Omental fat pad (tissue), 4 donors: ENCODE results near the gene TNFRSF14. TPM values are rescaled to one million over a fixed set of nuclear protein-coding genes. Genes with fewer than 3 reads are reported as not detected.
A peak's percentile ranks its signal among the peaks of the same experiment; 100 is the strongest.

Source experiments
- ATAC-seq: fragments of 150-250 bp; one replicate; pipeline ENCODE4 v1.9.1; 2016; ENCODE audit warnings: mild to moderate bottlenecking, moderate library complexity; ENCODE audit not compliant: low FRiP score
- DNase-seq: peaks from one replicate; pipeline ENCODE4 v3.0.0-alpha.2; 2019; ENCODE audit warnings: low spot score
- CTCF ChIP-seq, 3 donors: fragments of 450-650 bp; IDR thresholded peaks; one replicate each; pipeline ENCODE4 v1.5.1; 2016 to 2017; ENCODE audit warnings: antibody characterized with exemption in 3 of 3, mild to moderate bottlenecking in 3 of 3, moderate library complexity in 2 of 3
- total RNA-seq, 4 donors: library from RNA; depleted of rRNA; stranded (reverse); fragments of >200 nt; gene quantifications; one replicate each; pipeline ENCODE4 v1.1.0, GENCODE V29; 2016

Gene TNFRSF14
- total RNA-seq, 4 donors from 2014 or later, result 26.6 to 108 (median 41.5) TPM

- DNase-seq (no peak), ATAC-seq (no peak)
- TF ChIP-seq CTCF (IDR thresholded peaks at IDR 0.05), result no peak
Measured at GRCh38 chr1:2532485-2533160, 23.5 kb upstream of the TNFRSF14 start.

DNA sequence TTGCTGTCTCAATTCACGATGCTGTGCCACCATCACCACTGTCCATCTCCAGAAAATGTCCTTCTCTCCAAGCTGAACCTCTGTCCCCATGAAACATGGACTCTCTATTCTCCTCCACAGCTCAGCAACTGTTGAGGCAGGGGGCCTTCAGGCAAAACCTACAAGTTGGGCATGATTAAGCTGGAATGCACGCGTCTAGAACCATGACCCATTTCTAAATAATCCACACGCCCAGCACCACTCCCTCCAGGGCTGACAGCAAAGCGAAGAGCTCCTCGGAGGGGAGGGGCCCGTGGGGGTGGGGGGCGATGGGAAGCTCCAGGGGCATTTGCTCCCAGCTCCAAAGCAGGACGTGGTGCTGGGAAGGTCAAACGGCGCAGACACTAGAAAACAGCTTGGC lies 22.8 kb upstream of the TNFRSF14 start:
- no peak for TF ChIP-seq CTCF (IDR thresholded peaks at IDR 0.05)
- DNase-seq, result no peak
- no peak for ATAC-seq

DNA sequence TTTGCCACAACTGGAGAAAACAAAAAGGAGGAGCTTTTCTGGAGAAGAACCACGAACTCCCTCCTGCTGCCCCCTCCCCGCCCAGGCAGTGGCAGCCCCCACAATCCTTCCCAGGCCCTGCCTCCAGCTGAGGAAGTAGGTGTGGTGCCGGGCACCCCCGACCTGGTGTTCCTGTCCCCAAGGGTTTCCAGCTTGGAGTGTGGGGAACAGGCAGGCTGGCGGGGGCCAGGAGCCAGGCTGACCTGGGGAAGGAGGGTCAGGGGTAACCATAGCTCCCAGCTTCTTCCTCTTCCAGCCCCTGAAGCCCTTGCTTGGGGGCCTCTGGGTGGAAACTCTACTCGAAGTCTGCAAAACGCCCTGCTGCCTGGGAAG lies 21.9 kb upstream of the TNFRSF14 start:
- no peak for TF ChIP-seq CTCF (IDR thresholded peaks at IDR 0.05)
- no peak for DNase-seq
- no peak for ATAC-seq

DNA sequence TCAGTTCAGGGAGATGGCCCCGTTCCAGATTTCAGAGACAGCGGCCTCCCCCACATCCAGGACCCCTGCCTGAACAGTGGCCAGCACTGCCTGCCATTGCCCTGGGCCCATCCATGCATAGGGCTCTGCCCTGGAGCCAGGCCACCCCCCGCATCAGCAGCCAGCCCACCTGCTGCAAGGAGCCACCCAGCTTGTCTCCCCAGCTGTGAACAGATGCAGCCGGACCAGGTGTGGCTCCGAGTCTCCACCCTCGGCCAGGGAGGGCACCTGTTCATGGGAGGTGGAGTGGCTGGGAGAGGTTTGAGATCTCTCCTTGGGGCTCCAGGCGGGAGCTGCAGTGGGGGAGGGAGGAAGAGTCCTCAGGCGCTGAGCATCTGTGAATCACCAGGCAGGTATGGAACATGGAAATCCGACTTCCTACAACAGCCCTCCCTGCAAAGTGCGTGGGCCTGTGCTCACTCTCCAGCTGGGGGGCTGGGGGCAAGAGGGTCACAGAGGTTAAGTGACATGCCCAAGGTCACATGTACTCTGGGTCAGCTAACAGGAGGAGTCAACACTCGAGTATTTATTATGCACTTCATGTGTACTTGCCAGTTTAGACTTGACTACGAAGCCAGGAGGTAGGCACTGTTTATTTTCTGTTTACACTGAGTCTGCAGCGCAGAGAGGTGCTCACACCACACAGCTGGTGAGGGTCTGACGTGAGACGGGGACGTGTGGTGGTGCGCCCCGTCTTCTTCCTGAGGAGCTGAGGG lies 21.3 kb upstream of the TNFRSF14 start:
- peak; percentile 70 for ATAC-seq
- DNase-seq, result no peak
- TF ChIP-seq CTCF (IDR thresholded peaks at IDR 0.05), result no peak

DNA sequence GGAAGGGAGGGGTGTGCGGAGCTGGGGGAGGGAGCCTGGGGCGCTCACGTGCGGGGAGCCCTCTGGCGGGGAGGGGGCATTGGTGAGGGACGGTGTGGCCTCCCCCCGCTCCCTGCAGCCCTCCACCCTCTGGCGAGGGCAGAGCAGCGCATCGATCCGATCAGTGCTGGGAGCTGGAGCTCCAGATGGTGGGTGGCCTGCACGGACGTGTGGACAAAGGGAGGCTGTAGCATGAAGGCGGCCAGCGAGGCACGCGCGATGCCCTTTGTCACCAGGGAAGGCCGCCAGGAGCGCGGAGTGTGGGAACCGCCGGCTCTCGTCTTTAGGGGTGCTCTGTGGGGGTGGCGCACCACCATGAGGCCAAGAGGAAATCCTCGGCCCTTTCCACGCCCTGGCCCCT lies 20.7 kb upstream of the TNFRSF14 start:
- ATAC-seq, result no peak

GRCh38 chr1:2535981-2536380 lies 20.2 kb upstream of the TNFRSF14 start:
- ATAC-seq (no peak), DNase-seq (no peak)
- no peak for TF ChIP-seq CTCF (IDR thresholded peaks at IDR 0.05)

More for the DNA sequence above, 20.7 kb upstream of the TNFRSF14 start:
- no peak for TF ChIP-seq CTCF (IDR thresholded peaks at IDR 0.05)
- no peak for DNase-seq

- ATAC-seq (no peak), DNase-seq (no peak)
- TF ChIP-seq CTCF (IDR thresholded peaks at IDR 0.05), result no peak
Measured at GRCh38 chr1:2537784-2538115, 18.4 kb upstream of the TNFRSF14 start.
